Body of pancreas (tissue), 4 donors: ENCODE measurements around the gene DIAPH3. TPM values are rescaled to one million over a fixed set of nuclear protein-coding genes. Genes with fewer than 3 reads are reported as not detected.

ENCODE experiments used
- ATAC-seq: fragments of 150-250 bp; one replicate; pipeline ENCODE4 v1.9.1; 2016
- DNase-seq, 4 donors: peaks; one replicate each; pipeline ENCODE4 v3.0.0-alpha.2; 2019
- H3K27ac ChIP-seq, 4 donors: fragments of 200-600 bp; sonication (generic); 1 replicate in 3 of 4; 2 replicates in 1 of 4; pipeline versions ENCODE4 v1.5.1 to v1.6.1; 2016 to 2019; ENCODE audit warnings: mild to moderate bottlenecking in 1 of 4, mixed read lengths in 1 of 4, moderate library complexity in 1 of 4
- H3K27me3 ChIP-seq, 2 donors: fragments of 200-600 bp; sonication (generic); one replicate each; pipeline ENCODE4 v1.6.0; 2016; ENCODE audit warnings: mild to moderate bottlenecking in 1 of 2
- H3K36me3 ChIP-seq, 2 donors: fragments of 200-600 bp; sonication (generic); replicated peaks in 1 of 2; 2 replicates each; pipeline ENCODE4 v1.5.1; 2016; ENCODE audit warnings: low read depth in 2 of 2; ENCODE audit not compliant: insufficient read depth in 1 of 2
- H3K4me1 ChIP-seq: fragments of 200-600 bp; sonication (generic); one replicate; pipeline ENCODE4 v1.6.0; 2016
- H3K4me3 ChIP-seq, 2 donors: fragments of 200-600 bp; sonication (generic); 1 replicate in 1 of 2; 2 replicates in 1 of 2; pipeline ENCODE4 v1.5.1; 2016 to 2019
- H3K9me3 ChIP-seq, 3 donors: fragments of 200-600 bp; sonication (generic); 1 replicate in 2 of 3; 2 replicates in 1 of 3; pipeline ENCODE4 v1.5.1; 2016
- POLR2A ChIP-seq, 3 donors: fragments of 450-650 bp; IDR thresholded peaks; one replicate each; pipeline ENCODE4 v1.6.1; 2016; ENCODE audit warnings: antibody characterized with exemption in 3 of 3, mild to moderate bottlenecking in 2 of 3
- WGBS, 2 donors: methylation state at CpG; one replicate each; pipeline ENCODE4 v1.1.5; 2017; 5-methylcytosine and 5-hydroxymethylcytosine counted together
- intact Hi-C: fragments of 100-400 bp; cut with DNase I; formaldehyde crosslinking; loops from one replicate; pipeline ENCODE4 v1.15.1; 2023
- total RNA-seq, 2 donors: library from RNA; depleted of rRNA; stranded (reverse); fragments of >200 nt; gene quantifications; one replicate each; pipeline ENCODE4 v1.1.0, GENCODE V29; 2016
- TF ChIP-seq, protein P1 (sequence below), 7 experiments: fragments of 450-650 bp in 4 of 7; fragments of 200-600 bp in 3 of 7; sonication (generic) in 3 of 7; IDR thresholded peaks; one replicate each; pipeline ENCODE4 v1.5.1; 2016 to 2019; ENCODE audit warnings: antibody characterized with exemption in 7 of 7

The DIAPH3 gene
- total RNA-seq, 2 donors from 2014 or later, result 0.33 to 0.78 TPM

DNA sequence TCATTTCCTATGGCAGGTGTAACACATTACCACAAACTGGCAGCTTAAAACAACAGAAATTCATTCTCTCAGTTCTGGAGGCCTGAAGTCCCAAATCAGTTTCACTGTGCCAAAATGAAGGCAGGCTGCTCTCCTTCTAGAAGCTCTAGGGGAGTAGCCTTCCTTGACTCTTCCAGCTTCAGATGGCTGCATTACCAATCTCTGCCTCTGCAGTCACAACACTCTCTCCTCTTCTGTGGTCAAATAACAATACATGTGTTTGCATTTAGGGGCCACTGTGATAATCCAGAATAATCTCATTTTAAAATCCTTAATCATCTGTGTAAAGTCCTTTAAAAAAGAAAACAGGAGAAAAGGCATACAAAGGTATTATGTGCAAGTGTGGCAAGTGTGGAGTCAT is 7.8 kb downstream of the DIAPH3 start:
- ATAC-seq (no peak), DNase-seq (no peak)
- Histone ChIP-seq H3K4me3 (no peak overlapping the region), H3K36me3 (no peaks in the 10 kb centered on the region), H3K4me1 (no peaks in the 10 kb centered on the region), H3K9me3 (no peaks in the 10 kb centered on the region), H3K27me3 (no peaks in the 10 kb centered on the region), H3K27ac (no peak overlapping the region)
- intact Hi-C loops, result no loop called here
- no peak for TF ChIP-seq POLR2A (IDR thresholded peaks at IDR 0.05)
- TF ChIP-seq, protein P1, sequence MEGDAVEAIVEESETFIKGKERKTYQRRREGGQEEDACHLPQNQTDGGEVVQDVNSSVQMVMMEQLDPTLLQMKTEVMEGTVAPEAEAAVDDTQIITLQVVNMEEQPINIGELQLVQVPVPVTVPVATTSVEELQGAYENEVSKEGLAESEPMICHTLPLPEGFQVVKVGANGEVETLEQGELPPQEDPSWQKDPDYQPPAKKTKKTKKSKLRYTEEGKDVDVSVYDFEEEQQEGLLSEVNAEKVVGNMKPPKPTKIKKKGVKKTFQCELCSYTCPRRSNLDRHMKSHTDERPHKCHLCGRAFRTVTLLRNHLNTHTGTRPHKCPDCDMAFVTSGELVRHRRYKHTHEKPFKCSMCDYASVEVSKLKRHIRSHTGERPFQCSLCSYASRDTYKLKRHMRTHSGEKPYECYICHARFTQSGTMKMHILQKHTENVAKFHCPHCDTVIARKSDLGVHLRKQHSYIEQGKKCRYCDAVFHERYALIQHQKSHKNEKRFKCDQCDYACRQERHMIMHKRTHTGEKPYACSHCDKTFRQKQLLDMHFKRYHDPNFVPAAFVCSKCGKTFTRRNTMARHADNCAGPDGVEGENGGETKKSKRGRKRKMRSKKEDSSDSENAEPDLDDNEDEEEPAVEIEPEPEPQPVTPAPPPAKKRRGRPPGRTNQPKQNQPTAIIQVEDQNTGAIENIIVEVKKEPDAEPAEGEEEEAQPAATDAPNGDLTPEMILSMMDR (IDR thresholded peaks at IDR 0.05), result no peak

DNA sequence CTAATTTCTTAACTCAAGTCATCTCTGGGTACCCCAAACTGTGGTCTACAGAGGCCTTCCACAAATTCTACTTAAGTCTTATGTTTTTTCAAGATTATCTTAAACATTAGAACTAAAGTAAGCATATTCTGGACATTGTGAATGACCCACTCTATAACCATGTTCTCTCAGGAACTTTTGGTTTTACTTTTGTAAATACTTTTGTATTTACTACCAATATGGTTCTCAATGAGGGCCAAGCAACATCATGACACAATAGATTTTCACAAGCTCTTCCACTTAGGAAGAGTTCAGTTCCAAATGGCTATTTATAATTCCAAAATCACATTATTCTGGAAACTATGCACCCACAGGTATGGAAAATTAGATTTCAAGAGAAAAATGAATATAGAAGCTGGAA is 10.8 kb downstream of the DIAPH3 start:
- Histone ChIP-seq H3K4me3 (no peak overlapping the region), H3K4me1 (no peaks in the 10 kb centered on the region), H3K36me3 (no peaks in the 10 kb centered on the region), H3K9me3 (no peaks in the 10 kb centered on the region), H3K27ac (no peak overlapping the region), H3K27me3 (no peaks in the 10 kb centered on the region)
- ATAC-seq (no peak), DNase-seq (no peak)
- intact Hi-C loops, result no loop called here
- TF ChIP-seq, protein P1 (IDR thresholded peaks at IDR 0.05), result no peak
- TF ChIP-seq POLR2A (IDR thresholded peaks at IDR 0.05), result no peak

DNA sequence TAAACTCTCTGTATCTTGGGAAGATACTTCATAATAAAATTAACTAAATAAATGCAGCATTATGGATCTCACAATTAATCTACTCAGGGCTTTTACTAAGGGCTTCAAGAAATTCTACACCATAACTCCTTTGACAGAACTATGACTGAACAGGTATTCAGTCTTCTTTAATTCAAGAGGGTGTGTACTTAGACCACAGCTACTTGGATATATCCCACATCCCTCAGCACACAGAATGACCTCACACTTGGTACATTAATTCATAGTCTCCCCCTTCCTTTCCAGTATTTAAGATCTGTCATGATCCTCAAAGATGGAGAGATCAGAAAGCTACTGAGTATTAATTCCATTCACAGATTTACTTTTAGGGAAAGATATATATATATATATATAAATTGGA is 11.6 kb downstream of the DIAPH3 start:
- Histone ChIP-seq H3K4me3 (no peak overlapping the region), H3K4me1 (no peaks in the 10 kb centered on the region), H3K27ac (no peak overlapping the region), H3K36me3 (no peaks in the 10 kb centered on the region), H3K27me3 (no peaks in the 10 kb centered on the region), H3K9me3 (no peaks in the 10 kb centered on the region)
- intact Hi-C loops, result no loop called here
- TF ChIP-seq POLR2A (IDR thresholded peaks at IDR 0.05), result no peak
- TF ChIP-seq, protein P1 (IDR thresholded peaks at IDR 0.05), result no peak
- no peak for DNase-seq
- ATAC-seq, result no peak

DNA sequence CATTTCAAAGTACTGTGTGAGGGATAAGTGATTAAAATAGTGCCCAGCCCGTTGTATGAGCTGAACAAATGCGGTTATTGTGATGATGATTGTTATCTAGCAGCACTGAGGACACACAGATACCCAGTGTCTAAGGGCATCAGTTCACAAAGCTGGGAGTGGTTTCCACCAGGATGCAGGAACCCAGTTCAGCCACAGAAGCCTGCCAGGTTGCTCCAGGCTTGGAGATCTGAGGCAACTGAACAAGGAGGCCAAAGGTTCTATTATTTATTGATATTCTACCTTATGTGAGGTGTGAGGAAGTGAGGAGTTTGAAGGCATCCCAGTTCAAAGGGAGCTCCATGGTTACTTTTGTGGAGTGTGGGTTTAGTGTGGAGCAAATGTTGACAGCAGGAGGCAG is 13.2 kb downstream of the DIAPH3 start:
- H3K27me3 ChIP-seq, result no peaks in the 10 kb centered on the region
- DNase-seq (no peak), ATAC-seq (no peak)
- 88 to 90% methylated on average over 2 of the region's 2 CpGs for WGBS, 2 donors
- no peaks in the 10 kb centered on the region for H3K9me3 ChIP-seq
- H3K27ac ChIP-seq, result no peak overlapping the region
- intact Hi-C loops, result no loop called here
- TF ChIP-seq POLR2A (IDR thresholded peaks at IDR 0.05), result no peak
- TF ChIP-seq, protein P1 (IDR thresholded peaks at IDR 0.05), result no peak
- H3K36me3 ChIP-seq, result no peaks in the 10 kb centered on the region
- no peaks in the 10 kb centered on the region for H3K4me1 ChIP-seq
- no peak overlapping the region for H3K4me3 ChIP-seq

DNA sequence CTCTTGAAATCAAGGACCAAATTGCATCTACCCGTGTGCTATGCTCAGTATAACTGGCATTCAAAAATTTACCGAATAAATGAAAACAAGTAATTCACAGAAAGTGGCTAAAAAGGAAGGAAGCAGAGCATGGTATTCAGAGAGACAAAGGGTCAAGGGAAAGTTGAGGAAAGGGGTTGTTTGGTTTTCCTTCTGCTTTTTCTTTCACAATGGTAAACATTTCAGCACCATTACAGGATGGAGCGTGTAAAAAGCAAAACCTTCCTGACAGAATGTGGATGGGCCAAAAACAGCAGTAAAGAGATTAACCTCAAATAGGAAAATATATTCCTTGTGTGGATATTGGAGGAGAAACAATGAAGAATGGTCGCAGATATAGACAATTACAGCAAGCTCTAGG is 14.8 kb downstream of the DIAPH3 start:
- no peaks in the 10 kb centered on the region for H3K4me1 ChIP-seq
- H3K27ac ChIP-seq, result no peak overlapping the region
- intact Hi-C loops, result no loop called here
- DNase-seq (no peak), ATAC-seq (no peak)
- no peaks in the 10 kb centered on the region for H3K27me3 ChIP-seq
- TF ChIP-seq, protein P1 (IDR thresholded peaks at IDR 0.05), result no peak
- TF ChIP-seq POLR2A (IDR thresholded peaks at IDR 0.05), result no peak
- no peak overlapping the region for H3K4me3 ChIP-seq
- 73 to 88% methylated on average over 4 of the region's 4 CpGs for WGBS, 2 donors
- H3K9me3 ChIP-seq, result no peaks in the 10 kb centered on the region
- no peaks in the 10 kb centered on the region for H3K36me3 ChIP-seq
